ENCODE data around the gene TMOD3. TPM values are rescaled to one million over a fixed set of nuclear protein-coding genes. Genes with fewer than 3 reads are reported as not detected.
"Not testable (repeated sequence)": the region's sequence is repeated elsewhere in the genome, so short reads cannot be mapped to it uniquely, and the experiment has no call there.

Gene TMOD3
- total and polyA plus RNA-seq, 2 of the 4 experiments (the other 2 are of a cell fraction): 10.7 to 22.0 TPM

GRCh38 chr15:51884517-51885236 lies 55.2 kb downstream of the TMOD3 start:
- Histone ChIP-seq H3K23ac (ENCODE audit: low read depth, low read length) (peak overlapping the region; percentile 82; the same call in 1 of the 2 replicates), H2BK15ac (ENCODE audit: low read depth, low read length) (peak overlapping the region; percentile 79; the same call in 2 of the 3 replicates), H4K20me1 (ENCODE audit: insufficient read depth, low read length) (0 out of 2 replicates have a peak, but pooled peaks cover 9% of the 10 kb centered on the region), H3K56ac (ENCODE audit: extremely low read depth, insufficient read depth, low read length) (peak overlapping the region; percentile 14; the same call in 1 of the 2 replicates), H3K4me2 (ENCODE audit: low read depth, low read length) (peak overlapping the region; percentile 46; the same call in 1 of the 2 replicates), H2AK9ac (replicated peaks; ENCODE audit: low read depth, low read length, poor library complexity) (no peak overlapping the region), H2BK5ac (ENCODE audit: low read depth, low read length, poor library complexity, severe bottlenecking) (peak overlapping the region; percentile 2), H2BK20ac (ENCODE audit: low read depth, low read length) (peak overlapping the region; percentile 77; the same call in 1 of the 2 replicates), H3K18ac (ENCODE audit: low read depth, low read length) (peak overlapping the region; percentile 33), H3K14ac (replicated peaks; ENCODE audit: low read depth, low read length) (peak overlapping the region; percentile 72), H3K4me1 (ENCODE audit: control insufficient read depth, insufficient read depth, low read length) (peaks cover 12% of the 10 kb centered on the region), H4K8ac (ENCODE audit: low read depth in 2 of 2, low read length in 2 of 2) (peak overlapping the region; percentile 12 to 64), H3K36me3 (ENCODE audit: control insufficient read depth, insufficient read depth, low read length) (peaks cover 4% of the 10 kb centered on the region; the same call in 1 of the 2 replicates), H4K5ac (ENCODE audit: low read depth, low read length) (peak overlapping the region; percentile 80; the same call in 1 of the 2 replicates), H3K9me1 (ENCODE audit: insufficient read depth, low read length) (peaks cover 13% of the 10 kb centered on the region; the same call in 1 of the 2 replicates), H3K9ac (ENCODE audit: low read depth, low read length) (0 out of 2 replicates have a peak overlapping the region, but pooled peaks have one; percentile 13), H3K4me3 (ENCODE audit: insufficient read depth, low read depth, low read length) (no peak overlapping the region), H2AK5ac (ENCODE audit: low read depth, low read length) (0 out of 2 replicates have a peak overlapping the region, but pooled peaks have one; percentile 40), H3K79me1 (ENCODE audit: low read depth in 1 of 2, low read length in 2 of 2) (peaks cover 27 to 46% of the 10 kb centered on the region in 2 experiments), H2BK120ac (ENCODE audit: low read depth, low read length) (peak overlapping the region; percentile 69), H3K9me3 (ENCODE audit: control insufficient read depth, insufficient read depth, low read length) (no peaks in the 10 kb centered on the region), H3K4ac (ENCODE audit: low read depth, low read length) (peak overlapping the region; percentile 75), H3K27ac (ENCODE audit: insufficient read depth, low read length) (peak overlapping the region; percentile 57; the same call in 1 of the 2 replicates), H4K91ac (ENCODE audit: insufficient read depth, low read depth, low read length) (peak overlapping the region; percentile 79; the same call in 1 of the 2 replicates), H2AFZ (replicated peaks; ENCODE audit: low read length, poor library complexity) (no peak overlapping the region), H3K27me3 (ENCODE audit: control insufficient read depth, insufficient read depth, low read length) (no peaks in the 10 kb centered on the region)
- BruUV-seq (replicated peaks): no TSS peak
- dilution Hi-C loops (cut with HindIII; ENCODE audit: low sequenced_read_pairs, unreplicated experiment): no loop called here
- CTCF ChIA-PET: interaction anchor here (0.6 kb wide), 3 partner anchors 372 to 690 kb away, joined by 3 to 4 read pairs (median 3); no protein-coding TSS in a partner anchor
- POLR2A ChIA-PET (ENCODE audit: unreplicated experiment): no interaction called here
- peak; percentile 25; the same call in 1 of the 2 replicates for ATAC-seq (ENCODE audit: low read depth)
- in situ Hi-C loops (cut with MboI; ENCODE audit: low sequenced_read_pairs): no loop called here
- peak; percentile 49 for DNase-seq
- TF ChIP-seq SMC3 (IDR thresholded peaks at IDR 0.05; ENCODE audit: low read depth, low read length): no peak
- no peak for TF ChIP-seq RAD21 (IDR thresholded peaks at IDR 0.05; ENCODE audit: low read length)
- TF ChIP-seq MAFK (IDR thresholded peaks at IDR 0.05; ENCODE audit: low read depth, low read length): peak; percentile 83
- intact Hi-C loops (cut with micrococcal nuclease): loop anchor here (5.0 kb wide), 1 partner anchor 343 kb away; no protein-coding TSS in a partner anchor

DNA sequence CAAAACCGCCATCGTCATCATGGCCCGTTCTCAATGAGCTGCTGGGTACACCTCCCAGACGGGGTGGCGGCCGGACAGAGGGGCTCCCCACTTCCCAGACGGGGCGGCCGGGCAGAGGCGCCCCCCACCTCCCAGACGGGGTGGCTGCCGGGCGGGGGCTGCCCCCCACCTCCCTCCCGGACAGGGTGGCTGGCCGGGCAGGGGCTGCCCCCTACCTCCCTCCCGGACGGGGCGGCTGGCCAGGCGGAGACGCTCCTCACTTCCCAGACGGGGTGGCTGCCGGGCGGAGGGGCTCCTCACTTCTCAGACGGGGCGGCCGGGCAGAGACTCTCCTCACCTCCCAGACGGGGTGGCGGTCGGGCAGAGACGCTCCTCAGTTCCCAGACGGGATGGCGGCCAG lies 56.3 kb downstream of the TMOD3 start:
- H4K8ac ChIP-seq (ENCODE audit: low read depth in 2 of 2, low read length in 2 of 2); H4K20me1 ChIP-seq (ENCODE audit: insufficient read depth, low read length); H3K18ac ChIP-seq (ENCODE audit: low read depth, low read length); in situ Hi-C loops (cut with MboI; ENCODE audit: low sequenced_read_pairs); H2BK15ac ChIP-seq (ENCODE audit: low read depth, low read length); H3K4me2 ChIP-seq (ENCODE audit: low read depth, low read length); ATAC-seq (ENCODE audit: low read depth); CTCF ChIA-PET; H2BK20ac ChIP-seq (ENCODE audit: low read depth, low read length); H3K27me3 ChIP-seq (ENCODE audit: control insufficient read depth, insufficient read depth, low read length); H3K36me3 ChIP-seq (ENCODE audit: control insufficient read depth, insufficient read depth, low read length); H2AK5ac ChIP-seq (ENCODE audit: low read depth, low read length); H3K56ac ChIP-seq (ENCODE audit: extremely low read depth, insufficient read depth, low read length); POLR2A ChIA-PET (ENCODE audit: unreplicated experiment); H3K9ac ChIP-seq (ENCODE audit: low read depth, low read length); H2AFZ ChIP-seq (replicated peaks; ENCODE audit: low read length, poor library complexity); H3K4ac ChIP-seq (ENCODE audit: low read depth, low read length); DNase-seq; dilution Hi-C loops (cut with HindIII; ENCODE audit: low sequenced_read_pairs, unreplicated experiment); H3K4me3 ChIP-seq (ENCODE audit: insufficient read depth, low read depth, low read length); BruUV-seq (replicated peaks); H2AK9ac ChIP-seq (replicated peaks; ENCODE audit: low read depth, low read length, poor library complexity); H3K14ac ChIP-seq (replicated peaks; ENCODE audit: low read depth, low read length); H4K5ac ChIP-seq (ENCODE audit: low read depth, low read length); H3K27ac ChIP-seq (ENCODE audit: insufficient read depth, low read length); H4K91ac ChIP-seq (ENCODE audit: insufficient read depth, low read depth, low read length); H2BK120ac ChIP-seq (ENCODE audit: low read depth, low read length); H3K23ac ChIP-seq (ENCODE audit: low read depth, low read length); H3K9me3 ChIP-seq (ENCODE audit: control insufficient read depth, insufficient read depth, low read length); H2BK5ac ChIP-seq (ENCODE audit: low read depth, low read length, poor library complexity, severe bottlenecking): not testable (repeated sequence)
- Histone ChIP-seq H3K4me1 (ENCODE audit: control insufficient read depth, insufficient read depth, low read length) (peaks cover 11% of the 10 kb centered on the region), H3K79me1 (ENCODE audit: low read depth in 1 of 2, low read length in 2 of 2) (peaks cover 28 to 46% of the 10 kb centered on the region in 2 experiments), H3K9me1 (ENCODE audit: insufficient read depth, low read length) (peaks cover 13% of the 10 kb centered on the region; the same call in 1 of the 2 replicates)
- WGBS, 2 experiments (ENCODE audit: extremely low coverage in 2 of 2, insufficient read length in 1 of 2): 99% methylated on average over 10 of the region's 32 CpGs; no CpG with 5 or more reads in 1 of the 2 experiments
- intact Hi-C loops (cut with micrococcal nuclease): loop anchor here (5.0 kb wide), 1 partner anchor 342 kb away; no protein-coding TSS in a partner anchor

Measured in IMR-90 (cell line).